CD4-positive, alpha-beta T cell treated with Interleukin-15 for 1 hour (primary cell): ENCODE results near the gene CDH2.

Source experiments
- DNase-seq: peaks from one replicate; pipeline ENCODE4 v3.0.0-alpha.2; 2020

The CDH2 gene

GRCh38 chr18:28080876-28081300, 96.0 kb downstream of the CDH2 start:
- no peak for DNase-seq

DNA sequence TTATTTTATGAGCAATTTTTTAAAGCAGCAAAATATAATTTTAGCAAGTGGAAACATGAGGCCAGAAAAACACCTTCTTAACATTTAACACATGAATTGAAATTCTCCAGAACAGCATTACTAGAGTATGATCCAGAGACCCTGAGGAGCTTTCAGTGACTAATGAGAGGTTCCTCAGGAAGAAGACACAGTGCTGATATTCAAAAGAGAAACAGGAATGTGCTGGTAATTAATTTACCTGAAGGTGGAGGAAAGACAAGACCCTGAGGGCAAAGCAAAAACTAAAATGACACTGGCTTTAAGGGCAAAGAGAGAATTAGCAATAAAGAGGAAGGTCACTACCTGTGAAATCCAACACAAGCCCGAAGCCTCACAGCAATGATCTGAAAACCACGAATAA, 97.0 kb downstream of the CDH2 start:
- DNase-seq: no peak

- no peak for DNase-seq
These were observed 98.1 kb downstream of the CDH2 start for GRCh38 chr18:28078849-28079248.

GRCh38 chr18:28078298-28078697, 98.6 kb downstream of the CDH2 start:
- no peak for DNase-seq

DNA sequence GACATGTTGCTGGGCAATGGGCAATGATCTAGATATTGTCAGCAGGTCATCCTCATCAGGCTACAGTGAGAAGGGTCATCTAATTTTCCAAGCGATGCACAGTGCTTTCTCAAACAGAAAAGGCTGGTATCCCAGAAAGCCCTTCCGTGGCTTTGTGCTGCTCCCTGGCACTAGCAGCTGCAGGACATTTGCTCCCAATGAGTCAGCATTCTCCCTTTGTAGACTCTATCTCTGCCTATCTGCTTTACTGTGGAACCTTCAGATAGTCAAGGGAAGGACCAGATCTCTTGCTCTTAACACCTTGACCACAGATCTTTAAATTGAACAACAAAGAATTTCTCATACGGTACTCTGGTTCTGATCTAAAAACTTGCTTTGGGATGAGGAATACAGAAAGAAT, 101.4 kb downstream of the CDH2 start:
- no peak for DNase-seq

GRCh38 chr18:28074076-28074475, 102.9 kb downstream of the CDH2 start:
- no peak for DNase-seq

- no peak for DNase-seq
These were observed 103.3 kb downstream of the CDH2 start for GRCh38 chr18:28073658-28074057.

- no peak for DNase-seq
These were observed 105.7 kb downstream of the CDH2 start for GRCh38 chr18:28071199-28071598.

- no peak for DNase-seq
These were observed 108.7 kb downstream of the CDH2 start for GRCh38 chr18:28068207-28068606.

DNA sequence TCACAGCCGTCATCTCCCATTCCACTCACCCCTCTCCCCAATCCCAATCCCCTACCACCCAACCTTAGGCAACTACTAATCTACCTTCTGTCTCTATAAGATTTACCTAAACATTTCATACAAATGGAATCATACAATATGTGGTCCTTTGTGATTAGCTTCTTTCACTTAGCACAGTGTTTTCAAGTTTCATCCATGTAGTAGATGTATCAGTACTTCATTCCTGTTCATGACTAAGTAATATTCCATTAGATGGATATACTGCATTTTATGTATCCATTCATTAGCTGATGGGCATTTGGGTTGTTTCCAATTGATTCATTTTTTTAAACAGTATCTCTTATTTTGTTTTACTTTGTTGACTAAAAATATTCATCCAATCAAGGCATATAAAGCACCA, 109.6 kb downstream of the CDH2 start:
- no peak for DNase-seq

DNA sequence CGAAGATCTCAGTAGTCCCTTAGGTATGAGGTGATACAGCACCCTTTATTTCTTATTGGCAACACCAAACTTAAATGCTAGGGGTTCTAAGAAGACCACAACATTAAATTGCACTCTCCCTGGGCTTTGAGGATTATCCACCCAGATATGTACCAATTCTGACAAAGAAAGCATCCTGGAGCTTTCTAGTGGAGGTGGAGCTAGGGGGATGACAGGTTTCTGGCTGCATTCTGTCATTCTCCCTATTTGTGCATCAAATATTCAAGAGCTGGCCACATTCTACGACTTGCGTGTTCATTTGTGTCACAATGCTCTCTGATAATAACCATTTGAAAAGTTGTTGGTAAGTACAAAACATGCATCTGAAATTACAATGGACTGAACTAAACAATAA, 111.1 kb downstream of the CDH2 start:
- DNase-seq: no peak

DNA sequence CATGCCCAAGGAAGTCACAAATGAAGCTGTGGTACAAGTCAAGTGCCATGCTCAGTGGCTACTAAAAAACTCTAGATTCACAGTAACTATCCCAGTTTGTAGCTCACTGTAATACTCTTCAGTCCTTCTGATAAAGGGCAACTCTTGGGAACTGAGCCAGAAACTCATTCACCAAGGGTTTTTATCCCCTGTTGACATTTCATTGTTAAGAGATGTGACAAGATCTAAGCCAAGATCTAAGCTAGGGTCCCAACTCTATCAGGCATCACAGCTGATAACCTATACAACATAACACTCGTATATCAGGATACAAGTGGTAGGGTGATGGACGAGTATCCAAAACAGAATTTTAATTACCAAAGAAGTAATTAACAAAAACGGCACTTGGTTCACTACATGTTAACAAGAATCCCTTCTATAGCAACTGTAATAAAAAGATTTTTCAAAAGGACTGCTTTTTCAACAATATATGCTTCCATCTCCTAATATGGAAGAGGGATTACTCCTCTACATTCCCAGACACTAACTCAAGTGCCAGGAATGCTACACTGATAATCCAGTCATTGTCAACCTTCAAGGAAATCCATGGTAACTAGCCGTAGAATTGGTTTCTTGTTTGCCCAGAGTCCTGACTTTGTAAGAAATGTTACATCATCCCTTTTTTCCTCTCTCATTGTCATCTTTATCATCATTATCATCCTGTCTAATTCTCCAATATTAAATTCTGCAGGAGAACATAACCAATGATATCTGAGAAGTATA, 111.7 kb downstream of the CDH2 start:
- no peak for DNase-seq

- DNase-seq: no peak
These were observed 113.0 kb downstream of the CDH2 start for GRCh38 chr18:28063926-28064325.

GRCh38 chr18:28063271-28063761, 113.6 kb downstream of the CDH2 start:
- DNase-seq: no peak

DNA sequence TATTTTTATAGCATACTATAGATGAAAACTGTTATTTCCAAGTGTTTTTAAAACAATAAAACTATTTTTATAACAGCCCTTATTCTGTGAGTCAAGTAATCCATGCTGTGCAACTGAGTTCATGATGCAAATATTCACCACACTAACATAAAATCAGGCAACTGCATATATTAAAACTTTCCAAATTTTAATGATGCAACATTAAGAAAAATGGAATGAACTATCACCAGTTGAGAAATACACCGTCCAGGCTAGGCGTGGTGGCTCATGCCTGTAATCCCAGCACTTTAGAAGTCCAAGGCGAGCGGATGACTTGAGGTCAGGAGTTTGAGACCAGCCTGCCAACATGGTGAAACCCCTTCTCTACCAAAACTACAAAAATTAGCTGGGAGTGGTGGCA, 114.5 kb downstream of the CDH2 start:
- no peak for DNase-seq

DNA sequence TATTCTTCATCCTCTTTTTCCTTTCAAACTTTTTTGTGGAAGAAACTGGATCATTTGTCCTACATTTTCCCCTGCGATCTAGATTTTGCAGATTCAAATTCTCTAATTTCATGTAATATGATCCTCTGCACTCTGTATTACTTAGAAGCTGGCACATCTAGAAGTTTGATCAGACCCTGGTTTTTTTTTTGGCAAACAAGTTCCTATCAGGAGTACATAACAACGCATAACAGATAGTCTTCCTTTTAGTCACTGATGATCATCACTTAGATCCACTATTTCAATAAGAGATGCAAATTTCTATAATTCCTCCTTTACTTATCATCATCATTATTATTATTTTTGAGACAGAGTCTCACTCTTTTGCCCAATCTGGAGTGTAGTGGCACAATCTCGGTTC, 117.1 kb downstream of the CDH2 start:
- DNase-seq: no peak

DNA sequence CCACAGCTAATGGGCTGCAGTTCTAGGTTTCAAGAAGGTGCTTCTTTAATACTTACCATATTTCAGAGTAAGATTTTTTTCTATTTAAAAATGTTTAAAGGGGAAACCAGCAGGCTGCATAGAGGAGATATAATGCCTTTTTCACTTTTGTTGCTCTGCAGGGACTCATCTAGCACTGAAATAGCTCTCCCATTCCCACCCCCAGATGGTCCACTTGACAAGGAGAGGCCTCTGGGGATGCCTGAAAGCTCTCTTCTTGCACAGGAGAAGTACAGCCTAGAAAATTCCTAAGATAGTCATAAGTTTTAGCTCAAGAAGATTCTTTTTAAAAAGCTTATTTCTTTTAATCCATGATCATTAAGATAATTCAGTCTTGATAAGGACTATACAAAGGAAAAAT, 126.4 kb downstream of the CDH2 start:
- DNase-seq: no peak

GRCh38 chr18:28048612-28049011, 128.3 kb downstream of the CDH2 start:
- DNase-seq: no peak

DNA sequence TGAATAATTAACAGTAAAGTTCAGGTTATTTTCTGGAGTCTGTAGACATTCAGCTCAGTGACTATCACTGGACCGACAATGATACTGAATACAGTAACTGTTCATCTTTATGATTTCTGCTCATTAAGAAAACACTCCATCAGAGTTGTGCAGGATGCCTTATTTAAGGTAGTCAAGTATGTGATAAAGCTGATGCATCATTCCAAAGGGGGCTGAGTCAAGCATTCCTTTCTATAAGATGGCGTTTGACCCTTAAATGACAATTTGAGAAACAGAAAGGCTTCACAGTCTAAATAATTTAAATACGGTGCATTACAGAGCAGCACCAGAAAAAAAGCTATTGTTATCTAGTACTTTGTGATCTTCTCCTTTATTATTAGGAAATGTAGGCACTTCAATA, 131.1 kb downstream of the CDH2 start:
- DNase-seq: no peak

DNA sequence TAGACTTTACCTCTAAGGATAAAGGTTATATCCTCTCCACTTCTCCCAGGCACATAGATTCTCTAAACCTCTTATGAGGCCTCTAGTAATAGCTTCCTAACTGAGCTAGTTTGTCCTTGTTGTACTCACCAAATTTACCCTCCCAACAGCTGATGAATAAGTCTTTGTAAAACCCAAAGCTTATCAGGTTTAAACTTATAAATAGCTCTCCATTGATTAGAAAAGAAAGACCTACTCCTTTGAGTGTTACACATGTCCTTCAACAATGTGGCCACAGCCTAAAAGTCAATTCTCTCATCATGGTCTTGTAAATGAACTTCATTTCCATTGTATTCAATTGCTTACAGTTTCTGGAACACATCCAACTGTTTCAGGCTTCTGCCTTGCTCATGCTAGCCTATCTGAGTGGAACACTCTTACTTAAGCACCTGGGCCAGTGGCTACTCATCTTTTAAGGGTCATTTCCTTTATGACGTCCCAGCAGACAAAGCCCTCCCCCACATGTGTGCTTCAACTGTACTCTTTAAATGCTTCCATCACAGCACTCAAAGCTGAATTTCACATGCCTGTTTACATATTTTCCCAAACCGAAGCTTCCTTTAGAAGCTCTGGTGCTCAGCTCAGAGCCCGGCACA, 131.6 kb downstream of the CDH2 start:
- no peak for DNase-seq

DNA sequence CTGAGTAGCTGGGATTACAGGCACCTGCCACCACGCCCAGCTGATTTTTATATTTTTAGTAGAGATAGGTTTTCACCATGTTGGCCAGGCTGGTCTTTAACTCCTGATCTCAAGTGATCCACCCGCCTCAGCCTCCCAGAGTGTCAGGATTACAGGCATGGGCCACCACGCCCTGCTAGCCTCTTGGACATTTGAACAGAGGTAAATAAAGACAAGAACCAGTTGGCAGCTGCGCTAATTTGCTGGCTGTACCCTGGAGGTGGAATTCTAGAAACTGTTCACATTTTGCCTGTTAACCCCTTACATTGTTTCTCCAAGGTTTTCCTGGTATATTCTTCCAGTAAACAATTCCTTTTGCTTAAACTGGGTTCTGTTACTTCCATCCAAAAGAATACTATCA, 132.9 kb downstream of the CDH2 start:
- DNase-seq: no peak

- DNase-seq: no peak
These were observed 133.3 kb downstream of the CDH2 start for GRCh38 chr18:28043631-28044030.

DNA sequence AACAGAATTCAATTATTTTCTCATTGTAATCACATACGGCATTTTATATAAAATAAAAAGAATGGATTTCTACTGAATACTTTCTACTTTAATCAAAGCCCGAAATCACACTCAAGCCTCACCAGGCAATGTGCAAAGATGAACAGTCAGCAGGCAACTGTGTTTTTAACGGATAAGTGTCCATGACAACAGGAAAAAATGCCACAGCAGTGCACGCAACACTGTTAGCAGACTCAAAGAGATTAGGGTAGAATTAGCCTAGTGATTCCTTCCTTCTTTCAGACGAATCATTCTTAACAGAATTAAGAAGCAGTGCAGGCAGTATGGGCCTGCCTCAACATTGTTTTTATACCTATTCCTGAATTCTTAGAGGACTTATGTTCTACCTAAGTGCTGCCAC, 135.6 kb downstream of the CDH2 start:
- DNase-seq: no peak

DNA sequence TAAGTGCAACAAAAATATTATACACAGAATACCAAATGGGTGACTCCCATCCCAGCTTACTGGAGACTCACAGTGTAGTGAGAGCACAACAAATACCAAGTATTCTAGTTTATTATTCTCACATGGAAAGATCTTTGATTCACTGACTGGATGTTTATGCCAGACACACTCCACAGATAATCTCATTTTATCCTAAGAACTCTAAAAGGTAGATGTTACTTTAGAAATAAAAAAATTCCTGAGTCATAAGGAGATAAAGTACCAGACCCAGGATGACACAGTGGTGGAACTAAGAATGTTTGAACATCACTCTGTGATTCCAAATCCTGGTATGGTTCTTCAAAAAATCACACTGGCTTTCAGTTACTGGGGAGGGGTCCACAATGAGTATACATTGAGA, 136.2 kb downstream of the CDH2 start:
- no peak for DNase-seq

DNA sequence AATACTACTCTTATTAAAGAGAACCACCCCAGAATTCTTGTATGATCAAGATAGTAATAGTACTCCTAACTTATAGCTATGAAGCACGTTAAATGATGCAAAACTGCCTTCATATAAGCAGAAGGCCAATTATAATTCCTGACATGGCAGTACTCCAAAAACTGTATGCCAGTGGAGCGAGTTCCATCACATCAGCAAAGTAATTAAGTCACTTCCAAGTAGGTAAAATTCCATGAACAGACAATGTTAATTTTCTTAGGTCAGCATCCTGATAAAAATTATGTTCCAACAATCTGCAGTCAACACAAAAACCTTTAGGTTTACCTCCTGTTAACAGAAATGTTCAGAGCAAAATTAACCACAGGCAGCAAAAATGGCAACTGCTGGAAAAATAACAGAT, 136.7 kb downstream of the CDH2 start:
- DNase-seq: no peak
